Duodenal mucosa (tissue), 2 donors: ENCODE data around the gene DNASE1L2.
"Not testable (repeated sequence)": the region's sequence is repeated elsewhere in the genome, so short reads cannot be mapped to it uniquely, and the experiment has no call there.

Experiments
- H3K27ac ChIP-seq: one replicate; pipeline ENCODE4 v1.7.0; 2013; ENCODE audit warnings: low read depth, low read length
- H3K27me3 ChIP-seq, 2 donors: one replicate each; pipeline ENCODE4 v1.7.0; 2013; ENCODE audit warnings: low read length in 2 of 2, control low read depth in 1 of 2; ENCODE audit not compliant: insufficient read depth in 2 of 2, control insufficient read depth in 1 of 2
- H3K36me3 ChIP-seq, 2 donors: one replicate each; pipeline ENCODE4 v1.7.0; 2013; ENCODE audit warnings: low read length in 2 of 2, control low read depth in 1 of 2; ENCODE audit not compliant: insufficient read depth in 2 of 2, control insufficient read depth in 1 of 2
- H3K4me1 ChIP-seq, 2 donors: one replicate each; pipeline ENCODE4 v1.7.0; 2013; ENCODE audit warnings: low read length in 2 of 2, control low read depth in 1 of 2; ENCODE audit not compliant: insufficient read depth in 2 of 2, control insufficient read depth in 1 of 2
- H3K4me3 ChIP-seq, 2 donors: one replicate each; pipeline ENCODE4 v1.7.0; 2013; ENCODE audit warnings: low read length in 2 of 2, low read depth in 1 of 2
- H3K9ac ChIP-seq, 2 donors: one replicate each; pipeline ENCODE4 v1.7.0; 2013; ENCODE audit warnings: low read length in 2 of 2, low read depth in 1 of 2
- H3K9me3 ChIP-seq, 2 donors: one replicate each; pipeline ENCODE4 v1.7.0; 2013; ENCODE audit warnings: low read length in 2 of 2, control low read depth in 1 of 2; ENCODE audit not compliant: control insufficient read depth in 1 of 2

Gene DNASE1L2

GRCh38 chr16:2203119-2203688 lies 33.0 kb upstream of the DNASE1L2 start:
- not testable (repeated sequence) for H3K27ac ChIP-seq, H3K9ac ChIP-seq, H3K9me3 ChIP-seq, H3K4me3 ChIP-seq
- H3K27me3 ChIP-seq: peaks cover 8 to 15% of the 10 kb centered on the region in 2 donors
- peaks cover 7 to 12% of the 10 kb centered on the region in 2 donors for H3K36me3 ChIP-seq
- peaks cover 11 to 20% of the 10 kb centered on the region in 2 donors for H3K4me1 ChIP-seq

- Histone ChIP-seq H3K9ac (peak overlapping the region; percentile 74 to 75), H3K9me3 (no peaks in the 10 kb centered on the region), H3K27me3 (peaks cover 0 to 8% of the 10 kb centered on the region in 2 donors), H3K27ac (peak overlapping the region; percentile 77), H3K4me1 (peaks cover 11 to 20% of the 10 kb centered on the region in 2 donors), H3K4me3 (peak overlapping the region; percentile 89 to 92), H3K36me3 (peaks cover 16 to 24% of the 10 kb centered on the region in 2 donors)
These were observed 31.7 kb upstream of the DNASE1L2 start for GRCh38 chr16:2204416-2205103.

- peaks cover 0 to under 1% of the 10 kb centered on the region in 2 donors for H3K27me3 ChIP-seq
- no peaks in the 10 kb centered on the region for H3K9me3 ChIP-seq
- H3K4me3 ChIP-seq: peak within 1 kb of the TSS; percentile 89 to 92
- peaks cover 11 to 20% of the 10 kb centered on the region in 2 donors for H3K4me1 ChIP-seq
- H3K36me3 ChIP-seq: peaks cover 16 to 27% of the 10 kb centered on the region in 2 donors
- peak within 1 kb of the TSS; percentile 91 for H3K27ac ChIP-seq
- peak within 1 kb of the TSS; percentile 74 to 92 for H3K9ac ChIP-seq
These were observed 30.9 kb upstream of the DNASE1L2 start, which contains the start of gene MLST8 for GRCh38 chr16:2205104-2205966. Gene MLST8 (plus strand): TSS chr16:2205454. CDS start chr16:2206086, 632 bp downstream.

GRCh38 chr16:2205967-2206313 lies 30.3 kb upstream of the DNASE1L2 start:
- H3K27ac ChIP-seq: peak overlapping the region; percentile 61
- no peaks in the 10 kb centered on the region for H3K9me3 ChIP-seq
- H3K27me3 ChIP-seq: no peaks in the 10 kb centered on the region
- peaks cover 11 to 20% of the 10 kb centered on the region in 2 donors for H3K4me1 ChIP-seq
- peak overlapping the region; percentile 74 to 92 for H3K9ac ChIP-seq
- H3K36me3 ChIP-seq: peaks cover 16 to 27% of the 10 kb centered on the region in 2 donors
- H3K4me3 ChIP-seq: peak overlapping the region; percentile 89 to 92

GRCh38 chr16:2206420-2206779 lies 29.8 kb upstream of the DNASE1L2 start:
- Histone ChIP-seq H3K9ac (peak overlapping the region in 1 of 2 donors; percentile 74), H3K27ac (no peak overlapping the region)

GRCh38 chr16:2206780-2207433 lies 29.3 kb upstream of the DNASE1L2 start:
- peaks cover 14 to 22% of the 10 kb centered on the region in 2 donors for H3K4me1 ChIP-seq
- H3K4me3 ChIP-seq: no peak overlapping the region

More at GRCh38 chr16:2206420-2206779, 29.8 kb upstream of the DNASE1L2 start:
- Histone ChIP-seq H3K4me3 (peak overlapping the region; percentile 89 to 92), H3K36me3 (peaks cover 16 to 27% of the 10 kb centered on the region in 2 donors), H3K9me3 (no peaks in the 10 kb centered on the region), H3K4me1 (peaks cover 11 to 20% of the 10 kb centered on the region in 2 donors), H3K27me3 (no peaks in the 10 kb centered on the region)

GRCh38 chr16:2207872-2208271 lies 28.4 kb upstream of the DNASE1L2 start:
- H3K27ac ChIP-seq: no peak overlapping the region
- H3K4me1 ChIP-seq: peaks cover 24 to 31% of the 10 kb centered on the region in 2 donors
- H3K36me3 ChIP-seq: peaks cover 16 to 36% of the 10 kb centered on the region in 2 donors
- no peaks in the 10 kb centered on the region for H3K9me3 ChIP-seq
- H3K4me3 ChIP-seq: no peak overlapping the region
- H3K9ac ChIP-seq: no peak overlapping the region
- H3K27me3 ChIP-seq: no peaks in the 10 kb centered on the region

More at GRCh38 chr16:2206780-2207433, 29.3 kb upstream of the DNASE1L2 start:
- Histone ChIP-seq H3K9ac (no peak overlapping the region), H3K36me3 (peaks cover 16 to 29% of the 10 kb centered on the region in 2 donors), H3K9me3 (no peaks in the 10 kb centered on the region), H3K27me3 (no peaks in the 10 kb centered on the region), H3K27ac (no peak overlapping the region)

- peaks cover 28 to 36% of the 10 kb centered on the region in 2 donors for H3K4me1 ChIP-seq
- no peak overlapping the region for H3K9ac ChIP-seq
- H3K4me3 ChIP-seq: no peak overlapping the region
- no peaks in the 10 kb centered on the region for H3K27me3 ChIP-seq
- peaks cover 16 to 36% of the 10 kb centered on the region in 2 donors for H3K36me3 ChIP-seq
- no peak overlapping the region for H3K27ac ChIP-seq
- H3K9me3 ChIP-seq: no peaks in the 10 kb centered on the region
These were observed 27.9 kb upstream of the DNASE1L2 start for GRCh38 chr16:2208308-2208707.

GRCh38 chr16:2208772-2209171 lies 27.5 kb upstream of the DNASE1L2 start:
- Histone ChIP-seq H3K9ac (no peak overlapping the region), H3K27ac (no peak overlapping the region), H3K4me3 (no peak overlapping the region), H3K9me3 (no peaks in the 10 kb centered on the region), H3K4me1 (peaks cover 33 to 40% of the 10 kb centered on the region in 2 donors), H3K27me3 (no peaks in the 10 kb centered on the region), H3K36me3 (peaks cover 16 to 36% of the 10 kb centered on the region in 2 donors)
